Mononuclear cell (primary cell): ENCODE results near the gene NUB1. TPM values are rescaled to one million over a fixed set of nuclear protein-coding genes. Genes with fewer than 3 reads are reported as not detected.
A peak's percentile ranks its signal among the peaks of the same experiment; 100 is the strongest.
"Not testable (repeated sequence)": the region's sequence is repeated elsewhere in the genome, so short reads cannot be mapped to it uniquely, and the experiment has no call there.

ENCODE experiments used
- H3K27me3 ChIP-seq: 2 replicates; pipeline ENCODE4 v1.6.0; 2011; ENCODE audit warnings: low read length, control low read depth; ENCODE audit not compliant: insufficient read depth
- H3K4me1 ChIP-seq: 2 replicates; pipeline ENCODE4 v1.5.1; 2011; ENCODE audit warnings: mild to moderate bottlenecking, low read length, control low read depth; ENCODE audit not compliant: insufficient read depth
- H3K4me3 ChIP-seq: 2 replicates; pipeline ENCODE4 v1.5.1; 2011; ENCODE audit warnings: mild to moderate bottlenecking, low read length, moderate library complexity
- H3K9me3 ChIP-seq: 2 replicates; pipeline ENCODE4 v1.5.1; 2011; ENCODE audit warnings: low read depth, mild to moderate bottlenecking, control low read depth, low read length
- total RNA-seq: library from RNA; depleted of rRNA; stranded (reverse); fragments of >200 nt; gene quantifications from one replicate; pipeline ENCODE4 v1.2.3, GENCODE V29; 2012

NUB1 gene, protein sequence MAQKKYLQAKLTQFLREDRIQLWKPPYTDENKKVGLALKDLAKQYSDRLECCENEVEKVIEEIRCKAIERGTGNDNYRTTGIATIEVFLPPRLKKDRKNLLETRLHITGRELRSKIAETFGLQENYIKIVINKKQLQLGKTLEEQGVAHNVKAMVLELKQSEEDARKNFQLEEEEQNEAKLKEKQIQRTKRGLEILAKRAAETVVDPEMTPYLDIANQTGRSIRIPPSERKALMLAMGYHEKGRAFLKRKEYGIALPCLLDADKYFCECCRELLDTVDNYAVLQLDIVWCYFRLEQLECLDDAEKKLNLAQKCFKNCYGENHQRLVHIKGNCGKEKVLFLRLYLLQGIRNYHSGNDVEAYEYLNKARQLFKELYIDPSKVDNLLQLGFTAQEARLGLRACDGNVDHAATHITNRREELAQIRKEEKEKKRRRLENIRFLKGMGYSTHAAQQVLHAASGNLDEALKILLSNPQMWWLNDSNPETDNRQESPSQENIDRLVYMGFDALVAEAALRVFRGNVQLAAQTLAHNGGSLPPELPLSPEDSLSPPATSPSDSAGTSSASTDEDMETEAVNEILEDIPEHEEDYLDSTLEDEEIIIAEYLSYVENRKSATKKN
- total RNA-seq: 70.9 TPM

- Histone ChIP-seq H3K9me3 (no peaks in the 10 kb centered on the region), H3K4me1 (peaks cover 38% of the 10 kb centered on the region), H3K27me3 (no peaks in the 10 kb centered on the region), H3K4me3 (peak within 1 kb of the TSS; percentile 84)
These were observed at the start of gene NUB1 for GRCh38 chr7:151341357-151342101. TSS of gene NUB1 (plus strand) at chr7:151341812. CDS start at chr7:151345350, 3,538 bp downstream.

DNA sequence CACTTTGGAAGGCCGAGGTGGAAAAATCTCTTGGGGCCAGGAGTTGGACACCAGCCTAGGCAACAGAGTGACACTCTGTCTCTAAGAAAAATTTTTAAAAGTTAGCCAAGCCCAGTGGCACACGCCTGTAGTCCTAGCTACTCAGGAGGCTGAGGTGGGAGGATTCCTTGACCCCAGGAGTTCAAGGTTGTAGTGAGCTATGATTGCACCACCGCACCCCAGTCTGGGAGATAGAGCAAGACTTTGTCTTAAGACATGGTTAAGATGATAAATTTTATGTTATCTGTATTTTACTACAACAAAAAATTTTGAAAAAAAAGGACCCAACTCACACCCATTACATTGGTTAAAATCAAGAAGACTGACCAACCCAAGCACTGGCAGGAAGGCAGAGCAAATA lies 48.8 kb upstream of the NUB1 start:
- Histone ChIP-seq H3K27me3 (peaks cover 6% of the 10 kb centered on the region), H3K4me3 (no peak overlapping the region), H3K4me1 (no peaks in the 10 kb centered on the region), H3K9me3 (no peaks in the 10 kb centered on the region)

GRCh38 chr7:151296202-151296992 lies 45.2 kb upstream of the NUB1 start:
- H3K9me3 ChIP-seq: no peaks in the 10 kb centered on the region
- H3K4me3 ChIP-seq: no peak overlapping the region
- no peaks in the 10 kb centered on the region for H3K4me1 ChIP-seq

DNA sequence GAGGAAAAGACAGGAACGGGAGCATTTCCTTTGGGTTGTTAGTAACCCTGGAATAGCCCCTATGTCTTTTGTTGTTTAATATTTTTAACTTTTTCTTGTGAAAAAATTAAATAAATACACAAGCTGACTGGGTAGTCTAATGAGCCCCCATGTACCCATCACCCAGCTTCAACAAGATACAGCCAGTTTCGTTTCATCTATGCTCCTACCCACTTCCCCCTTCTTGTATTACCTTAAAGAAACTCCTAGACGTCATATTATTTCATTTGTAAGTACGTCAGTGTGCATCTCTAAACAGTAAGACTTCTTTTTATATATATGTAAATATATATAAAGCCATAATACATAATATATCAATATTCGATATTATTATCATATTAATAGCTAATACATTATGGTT lies 42.8 kb upstream of the NUB1 start:
- peaks cover 11% of the 10 kb centered on the region for H3K27me3 ChIP-seq
- no peak overlapping the region for H3K4me3 ChIP-seq
- H3K4me1 ChIP-seq: peaks cover 7% of the 10 kb centered on the region
- no peaks in the 10 kb centered on the region for H3K9me3 ChIP-seq

More at GRCh38 chr7:151296202-151296992, 45.2 kb upstream of the NUB1 start:
- peaks cover 8% of the 10 kb centered on the region for H3K27me3 ChIP-seq

DNA sequence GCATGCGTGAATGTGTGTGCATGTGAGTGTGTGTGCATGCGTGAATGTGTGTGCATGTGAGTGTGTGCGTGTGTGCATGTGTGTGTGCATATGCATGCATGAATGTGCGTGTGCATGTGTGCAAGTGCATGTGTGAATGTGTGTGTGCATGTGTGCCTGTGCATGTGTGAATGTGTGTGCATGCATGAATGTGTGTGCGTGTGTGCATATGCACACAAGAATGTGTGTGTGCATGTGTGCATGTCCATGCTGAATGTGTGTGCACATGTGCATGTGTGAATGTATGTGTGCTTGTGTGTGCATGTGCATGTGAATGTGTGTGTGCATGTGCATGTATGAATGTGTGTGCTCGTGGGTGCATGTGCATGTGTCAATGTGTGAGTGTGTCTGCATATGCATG lies 42.1 kb upstream of the NUB1 start:
- Histone ChIP-seq H3K27me3 (peaks cover 13% of the 10 kb centered on the region), H3K9me3 (no peaks in the 10 kb centered on the region), H3K4me3 (no peak overlapping the region), H3K4me1 (peaks cover 9% of the 10 kb centered on the region)

DNA sequence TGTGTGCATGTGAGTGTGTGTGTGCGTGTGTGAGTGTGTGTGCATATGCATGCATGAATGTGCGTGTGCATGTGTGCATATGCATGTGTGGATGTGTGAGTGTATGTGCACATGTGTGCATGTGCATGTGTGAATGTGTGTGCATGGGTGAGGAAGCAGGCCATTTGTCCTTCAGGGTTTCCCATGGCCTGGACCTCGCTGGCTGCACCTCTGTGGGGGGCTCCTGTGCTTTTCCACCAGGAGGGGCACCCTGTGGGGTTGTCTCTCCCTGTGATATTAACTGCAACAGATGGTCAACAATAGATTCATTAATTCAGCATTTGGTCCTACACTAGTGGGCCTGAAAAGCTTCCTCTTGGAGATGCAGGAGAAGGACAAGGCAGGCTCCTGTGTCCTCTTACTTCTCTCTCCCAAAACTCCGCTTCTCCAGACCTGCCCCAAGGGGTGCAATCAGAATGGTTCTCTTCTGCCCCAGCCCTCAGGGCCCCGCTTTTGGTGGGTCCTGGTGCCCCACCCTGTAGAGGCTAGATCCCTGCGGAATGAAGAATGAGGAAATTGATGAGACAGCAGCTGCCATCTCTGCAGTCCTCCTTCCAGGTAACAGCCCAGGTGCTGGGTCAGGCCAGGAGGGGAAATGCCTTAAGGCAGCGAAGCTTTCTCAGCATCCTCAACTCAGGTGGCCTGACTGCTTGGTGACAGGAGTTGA lies 41.5 kb upstream of the NUB1 start:
- Histone ChIP-seq H3K4me1 (peaks cover 13% of the 10 kb centered on the region), H3K4me3 (no peak overlapping the region), H3K9me3 (no peaks in the 10 kb centered on the region), H3K27me3 (peaks cover 16% of the 10 kb centered on the region)

DNA sequence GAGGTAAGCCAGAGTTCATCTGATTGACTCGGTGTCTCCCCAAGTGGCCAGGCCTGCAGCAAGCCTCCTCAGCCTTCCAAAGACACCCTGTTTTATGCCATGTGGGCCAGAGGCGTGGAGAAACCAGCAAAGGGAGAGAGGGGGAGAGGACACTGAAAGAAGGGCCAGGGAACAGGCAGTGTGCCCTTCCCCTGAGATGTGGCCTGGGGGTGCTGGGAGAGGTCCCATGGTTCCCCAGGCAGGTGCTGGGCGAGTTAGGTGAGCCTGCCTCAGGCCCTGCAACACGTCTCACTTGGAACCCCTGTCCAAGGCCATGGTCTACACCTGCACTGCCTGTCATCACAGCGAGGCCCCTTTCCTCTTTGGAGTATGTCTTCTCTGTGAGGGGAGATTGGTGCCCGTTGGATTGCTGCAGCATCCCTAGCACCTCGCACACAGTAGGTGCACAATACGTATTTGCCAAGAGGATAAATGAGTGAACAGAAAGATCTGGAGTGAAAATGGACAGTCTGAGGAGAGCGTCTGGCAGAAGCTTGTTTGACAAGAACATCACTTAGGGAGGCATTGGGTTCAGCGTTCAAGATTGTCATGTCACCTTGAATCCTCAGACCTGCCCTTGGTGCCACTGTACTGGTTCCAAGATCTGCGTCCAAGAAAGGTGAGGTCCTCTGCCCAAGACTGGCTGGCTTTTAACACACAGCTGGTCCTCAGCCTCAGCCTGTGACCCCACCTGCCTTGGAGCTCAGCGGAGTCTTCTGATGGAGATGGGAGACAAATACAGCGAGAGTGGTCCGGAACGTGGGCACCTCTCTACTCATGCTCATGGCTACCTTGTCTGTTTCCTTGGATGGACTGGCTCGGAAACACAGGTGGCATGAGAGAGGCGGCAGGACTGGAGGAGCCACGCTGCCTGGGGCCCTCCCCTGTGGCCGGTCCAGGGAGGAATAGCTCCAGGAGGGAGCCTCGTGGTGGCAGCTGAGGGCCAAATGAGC lies 39.8 kb upstream of the NUB1 start:
- Histone ChIP-seq H3K9me3 (no peaks in the 10 kb centered on the region), H3K4me3 (no peak overlapping the region), H3K27me3 (peaks cover 24% of the 10 kb centered on the region), H3K4me1 (peaks cover 13% of the 10 kb centered on the region)

- Histone ChIP-seq H3K27me3 (peaks cover 22% of the 10 kb centered on the region), H3K4me1 (peaks cover 13% of the 10 kb centered on the region)
- H3K4me3 ChIP-seq, H3K9me3 ChIP-seq: not testable (repeated sequence)
These were observed 37.4 kb upstream of the NUB1 start for GRCh38 chr7:151304251-151304650.

DNA sequence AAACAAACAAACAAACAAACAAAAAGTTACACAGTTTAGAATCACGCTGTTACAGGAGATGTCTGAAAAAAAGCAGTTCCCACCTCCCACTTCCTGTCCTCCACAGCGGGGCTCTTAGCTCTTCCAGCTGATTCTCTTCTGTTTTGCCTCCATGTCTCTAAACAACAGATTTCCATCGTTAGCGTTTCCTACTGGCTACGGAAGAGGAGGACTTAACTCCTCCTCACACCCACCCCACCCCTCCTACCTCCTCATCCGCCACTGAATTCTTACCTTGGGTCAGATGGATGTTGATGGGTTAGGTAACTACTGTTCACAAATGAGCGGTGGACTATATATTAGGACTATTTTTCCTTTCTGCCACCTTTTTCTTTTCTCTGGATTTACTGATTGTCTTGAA lies 36.8 kb upstream of the NUB1 start:
- peaks cover 22% of the 10 kb centered on the region for H3K27me3 ChIP-seq
- H3K4me1 ChIP-seq: peaks cover 13% of the 10 kb centered on the region
- H3K9me3 ChIP-seq: no peaks in the 10 kb centered on the region
- no peak overlapping the region for H3K4me3 ChIP-seq

GRCh38 chr7:151306374-151306773 lies 35.2 kb upstream of the NUB1 start:
- Histone ChIP-seq H3K9me3 (no peaks in the 10 kb centered on the region), H3K27me3 (peaks cover 22% of the 10 kb centered on the region), H3K4me1 (peaks cover 13% of the 10 kb centered on the region)

DNA sequence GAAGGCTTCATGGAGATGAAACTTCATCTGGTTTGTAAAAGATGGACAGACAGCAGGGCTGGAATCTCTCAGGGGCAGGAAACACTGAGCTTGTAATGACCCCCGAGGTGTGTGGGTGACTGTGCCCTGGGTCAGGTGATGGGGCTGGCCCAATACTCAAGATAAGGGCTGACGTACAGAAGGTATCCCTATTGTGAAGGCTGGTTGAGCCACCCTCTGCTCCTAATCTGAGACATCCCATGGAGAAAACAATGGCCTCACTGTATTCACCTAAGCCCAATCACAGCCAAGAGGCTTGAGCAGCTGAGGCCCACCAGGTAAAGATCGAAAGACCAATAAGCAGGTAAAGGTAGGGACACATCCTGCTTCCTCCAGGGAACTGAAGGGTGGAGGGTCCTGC lies 34.8 kb upstream of the NUB1 start:
- Histone ChIP-seq H3K4me1 (peaks cover 13% of the 10 kb centered on the region), H3K9me3 (no peaks in the 10 kb centered on the region), H3K27me3 (peaks cover 22% of the 10 kb centered on the region), H3K4me3 (no peak overlapping the region)

More at GRCh38 chr7:151306374-151306773, 35.2 kb upstream of the NUB1 start:
- H3K4me3 ChIP-seq: no peak overlapping the region

- peaks cover 22% of the 10 kb centered on the region for H3K27me3 ChIP-seq
- peaks cover 13% of the 10 kb centered on the region for H3K4me1 ChIP-seq
- H3K9me3 ChIP-seq: no peaks in the 10 kb centered on the region
- H3K4me3 ChIP-seq: no peak overlapping the region
These were observed 34.1 kb upstream of the NUB1 start for GRCh38 chr7:151307536-151307935.

- Histone ChIP-seq H3K4me1 (peaks cover 10% of the 10 kb centered on the region), H3K4me3 (no peak overlapping the region), H3K9me3 (no peaks in the 10 kb centered on the region), H3K27me3 (peaks cover 22% of the 10 kb centered on the region)
These were observed 33.4 kb upstream of the NUB1 start for GRCh38 chr7:151308256-151308655.
